ENCODE results near the gene PRR30.
A peak's percentile ranks its signal among the peaks of the same experiment; 100 is the strongest.

The PRR30 gene

DNA sequence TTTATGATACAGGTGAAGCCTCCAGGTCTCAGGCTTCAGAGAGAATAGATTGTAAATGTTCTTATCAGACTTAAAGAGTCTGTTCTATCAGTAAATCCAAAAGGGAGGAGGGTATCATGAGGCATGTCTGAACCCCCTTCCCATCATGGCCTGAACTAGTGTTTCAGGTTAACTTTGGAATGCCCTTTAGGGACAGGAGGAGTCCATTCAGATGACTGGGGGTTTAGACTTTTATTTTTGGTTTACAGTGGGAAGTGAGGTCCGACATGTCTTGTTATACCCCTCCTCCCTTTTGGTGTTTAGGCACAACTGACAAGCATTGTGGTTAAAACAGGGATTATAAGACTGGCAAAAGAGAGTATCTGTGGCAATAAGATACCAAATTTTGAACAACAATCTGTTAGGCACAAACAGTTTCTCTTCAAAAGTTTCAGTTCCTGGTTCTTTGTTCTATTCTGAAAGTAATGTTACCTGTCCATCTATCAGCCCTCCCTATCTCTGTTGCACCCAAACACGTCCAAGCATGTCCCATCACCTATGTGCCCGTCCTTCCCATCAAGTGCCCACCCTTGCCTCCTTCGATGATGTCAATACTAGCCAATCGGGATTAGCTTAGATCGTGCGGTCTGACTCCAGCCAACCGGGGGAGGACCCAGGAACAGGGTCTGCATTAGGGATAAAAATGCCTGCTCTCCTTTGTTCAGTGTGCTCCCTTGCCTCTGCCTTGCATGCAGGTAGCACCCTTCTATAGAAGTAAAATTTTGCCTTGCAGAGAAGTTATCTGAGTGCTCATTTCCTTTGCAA, 26.0 kb upstream of the PRR30 start:
- TF ChIP-seq EZH2 (IDR thresholded peaks at IDR 0.05; ENCODE audit: borderline replicate concordance, low read length), result no peak
- TF ChIP-seq, protein P1, sequence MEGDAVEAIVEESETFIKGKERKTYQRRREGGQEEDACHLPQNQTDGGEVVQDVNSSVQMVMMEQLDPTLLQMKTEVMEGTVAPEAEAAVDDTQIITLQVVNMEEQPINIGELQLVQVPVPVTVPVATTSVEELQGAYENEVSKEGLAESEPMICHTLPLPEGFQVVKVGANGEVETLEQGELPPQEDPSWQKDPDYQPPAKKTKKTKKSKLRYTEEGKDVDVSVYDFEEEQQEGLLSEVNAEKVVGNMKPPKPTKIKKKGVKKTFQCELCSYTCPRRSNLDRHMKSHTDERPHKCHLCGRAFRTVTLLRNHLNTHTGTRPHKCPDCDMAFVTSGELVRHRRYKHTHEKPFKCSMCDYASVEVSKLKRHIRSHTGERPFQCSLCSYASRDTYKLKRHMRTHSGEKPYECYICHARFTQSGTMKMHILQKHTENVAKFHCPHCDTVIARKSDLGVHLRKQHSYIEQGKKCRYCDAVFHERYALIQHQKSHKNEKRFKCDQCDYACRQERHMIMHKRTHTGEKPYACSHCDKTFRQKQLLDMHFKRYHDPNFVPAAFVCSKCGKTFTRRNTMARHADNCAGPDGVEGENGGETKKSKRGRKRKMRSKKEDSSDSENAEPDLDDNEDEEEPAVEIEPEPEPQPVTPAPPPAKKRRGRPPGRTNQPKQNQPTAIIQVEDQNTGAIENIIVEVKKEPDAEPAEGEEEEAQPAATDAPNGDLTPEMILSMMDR (IDR thresholded peaks at IDR 0.05; ENCODE audit: low read length), result no peak
- Histone ChIP-seq H3K9me2 (ENCODE audit: low read depth, low read length) (no peaks in the 10 kb centered on the region), H3F3A (ENCODE audit: insufficient read depth, low read length) (no peaks in the 10 kb centered on the region), H3K27ac (ENCODE audit: low read depth, low read length, poor library complexity, severe bottlenecking) (peak overlapping the region; percentile 39), H3K9ac (ENCODE audit: low read length) (no peak overlapping the region), H3K4me2 (ENCODE audit: low read length) (0 out of 2 replicates have a peak overlapping the region, but pooled peaks have one; percentile 12), H3K4me3 (ENCODE audit: low read depth, low read length, poor library complexity, severe bottlenecking) (no peak overlapping the region), H3K79me2 (ENCODE audit: insufficient read depth, low read length) (no peaks in the 10 kb centered on the region), H3K9me3 (ENCODE audit: low read length) (no peaks in the 10 kb centered on the region; the same call in 1 of the 2 replicates), H2AFZ (ENCODE audit: low read length) (0 out of 2 replicates have a peak overlapping the region, but pooled peaks have one; percentile 33), H3K36me3 (ENCODE audit: insufficient read depth, low read length) (no peaks in the 10 kb centered on the region; the same call in 1 of the 2 replicates), H3K27me3 (ENCODE audit: insufficient read depth, low read length) (no peaks in the 10 kb centered on the region), H4K20me1 (ENCODE audit: insufficient read depth, low read length) (no peaks in the 10 kb centered on the region), H3K4me1 (ENCODE audit: insufficient read depth, low read length, severe bottlenecking) (peaks cover 22% of the 10 kb centered on the region)

DNA sequence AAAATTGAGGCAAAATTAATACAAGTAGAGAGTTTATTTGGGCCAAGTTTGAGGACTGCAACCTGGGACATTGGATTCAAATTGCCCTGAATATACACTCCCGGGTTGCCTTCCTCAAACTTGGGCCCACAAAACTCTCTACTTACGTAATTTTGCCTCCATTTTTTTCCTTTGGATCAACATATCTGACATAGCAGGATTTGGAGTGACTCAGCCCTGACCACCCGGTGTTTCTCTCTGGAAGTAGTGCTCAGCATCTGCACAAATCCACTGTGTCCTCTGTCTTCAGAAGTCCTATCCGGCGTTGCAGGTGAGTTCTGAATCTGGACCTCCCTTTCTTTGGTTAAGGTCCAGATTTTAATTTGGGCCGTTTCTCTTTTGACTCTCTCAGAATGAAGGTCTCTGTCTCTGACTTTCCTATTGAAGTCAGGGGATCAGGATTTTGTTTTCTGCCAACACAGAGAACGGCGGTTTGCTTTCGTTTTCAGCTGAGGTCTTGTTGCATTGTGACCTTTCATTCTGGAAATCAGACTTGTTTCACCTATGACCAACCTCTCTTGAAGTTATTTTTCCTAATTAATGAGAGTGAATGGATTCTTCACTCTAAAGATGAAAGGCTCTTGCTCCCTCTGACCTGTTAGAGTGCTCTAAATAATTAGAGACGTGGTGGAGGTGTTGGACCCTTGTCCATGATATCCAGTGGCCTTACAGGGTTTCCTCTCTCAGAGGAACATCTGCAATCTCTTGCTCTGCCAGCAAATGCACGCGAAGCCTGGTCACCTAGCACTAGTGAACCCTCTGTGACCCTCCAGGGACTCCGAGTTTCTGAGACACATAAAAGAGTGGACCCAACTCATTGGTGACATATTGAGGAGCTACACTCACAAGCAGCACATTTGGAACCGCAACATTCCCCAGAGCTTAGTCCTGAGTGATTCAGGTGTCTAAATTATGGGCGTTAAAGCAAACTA, 23.2 kb upstream of the PRR30 start:
- Histone ChIP-seq H3K9me2 (ENCODE audit: low read depth, low read length) (no peaks in the 10 kb centered on the region), H3K4me3 (ENCODE audit: low read depth, low read length, poor library complexity, severe bottlenecking) (no peak overlapping the region), H3K79me2 (ENCODE audit: insufficient read depth, low read length) (no peaks in the 10 kb centered on the region), H3K4me2 (ENCODE audit: low read length) (no peak overlapping the region), H3K4me1 (ENCODE audit: insufficient read depth, low read length, severe bottlenecking) (peaks cover 19% of the 10 kb centered on the region), H3K27me3 (ENCODE audit: insufficient read depth, low read length) (no peaks in the 10 kb centered on the region), H3F3A (ENCODE audit: insufficient read depth, low read length) (no peaks in the 10 kb centered on the region), H3K27ac (ENCODE audit: low read depth, low read length, poor library complexity, severe bottlenecking) (no peak overlapping the region), H2AFZ (ENCODE audit: low read length) (no peak overlapping the region), H3K36me3 (ENCODE audit: insufficient read depth, low read length) (no peaks in the 10 kb centered on the region; the same call in 1 of the 2 replicates), H4K20me1 (ENCODE audit: insufficient read depth, low read length) (no peaks in the 10 kb centered on the region), H3K9me3 (ENCODE audit: low read length) (no peaks in the 10 kb centered on the region; the same call in 1 of the 2 replicates), H3K9ac (ENCODE audit: low read length) (no peak overlapping the region)
- no peak for TF ChIP-seq EZH2 (IDR thresholded peaks at IDR 0.05; ENCODE audit: borderline replicate concordance, low read length)
- TF ChIP-seq, protein P1 (IDR thresholded peaks at IDR 0.05; ENCODE audit: low read length), result no peak

DNA sequence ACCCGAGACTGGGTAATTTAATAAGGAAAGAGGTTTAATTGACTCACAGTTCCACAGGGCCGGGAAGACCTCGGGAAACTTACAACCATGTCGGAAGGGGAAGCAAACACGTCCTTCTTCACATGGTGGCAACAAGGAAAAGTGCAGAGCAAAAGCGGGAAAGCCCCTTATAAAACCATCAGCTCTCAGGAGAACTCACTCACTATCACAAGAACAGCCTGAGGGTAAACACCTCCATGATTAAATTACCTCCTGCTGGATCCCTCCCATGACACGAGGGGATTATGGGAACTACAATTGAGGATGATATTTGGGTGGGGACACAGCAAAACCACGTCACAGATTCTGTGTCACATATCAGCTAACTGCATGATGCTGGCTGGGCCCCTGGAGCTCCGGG, 21.0 kb upstream of the PRR30 start:
- Histone ChIP-seq H3K79me2 (ENCODE audit: insufficient read depth, low read length) (no peaks in the 10 kb centered on the region), H3K4me2 (ENCODE audit: low read length) (no peak overlapping the region), H3K9ac (ENCODE audit: low read length) (no peak overlapping the region), H4K20me1 (ENCODE audit: insufficient read depth, low read length) (no peaks in the 10 kb centered on the region), H3K9me2 (ENCODE audit: low read depth, low read length) (no peaks in the 10 kb centered on the region), H2AFZ (ENCODE audit: low read length) (no peak overlapping the region), H3K4me1 (ENCODE audit: insufficient read depth, low read length, severe bottlenecking) (peaks cover 15% of the 10 kb centered on the region), H3K27ac (ENCODE audit: low read depth, low read length, poor library complexity, severe bottlenecking) (no peak overlapping the region), H3K4me3 (ENCODE audit: low read depth, low read length, poor library complexity, severe bottlenecking) (no peak overlapping the region), H3K36me3 (ENCODE audit: insufficient read depth, low read length) (no peaks in the 10 kb centered on the region; the same call in 1 of the 2 replicates), H3F3A (ENCODE audit: insufficient read depth, low read length) (no peaks in the 10 kb centered on the region), H3K27me3 (ENCODE audit: insufficient read depth, low read length) (no peaks in the 10 kb centered on the region), H3K9me3 (ENCODE audit: low read length) (no peaks in the 10 kb centered on the region; the same call in 1 of the 2 replicates)
- TF ChIP-seq, protein P1 (IDR thresholded peaks at IDR 0.05; ENCODE audit: low read length), result no peak
- no peak for TF ChIP-seq EZH2 (IDR thresholded peaks at IDR 0.05; ENCODE audit: borderline replicate concordance, low read length)

Data from OCI-LY1 (cell line).